GM19240 (cell line): ENCODE data around the gene ACSL5.
"Not testable (repeated sequence)": the region's sequence is repeated elsewhere in the genome, so short reads cannot be mapped to it uniquely, and the experiment has no call there.

Experiments
- DNase-seq: peaks from one replicate; pipeline ENCODE4 v3.0.0; 2011; ENCODE audit warnings: low spot score; ENCODE audit not compliant: insufficient read length

ACSL5 gene

GRCh38 chr10:112351146-112351545, 22.8 kb upstream of the ACSL5 start:
- no peak for DNase-seq

GRCh38 chr10:112352044-112352443, 21.9 kb upstream of the ACSL5 start:
- no peak for DNase-seq

- no peak for DNase-seq
These were observed 20.9 kb upstream of the ACSL5 start for GRCh38 chr10:112353046-112353445.

- DNase-seq, result no peak
These were observed 17.2 kb upstream of the ACSL5 start for GRCh38 chr10:112356686-112357085.

GRCh38 chr10:112359606-112360307, 14.2 kb upstream of the ACSL5 start:
- no peak for DNase-seq

- DNase-seq, result no peak
These were observed 13.3 kb upstream of the ACSL5 start for GRCh38 chr10:112360308-112361270.

- no peak for DNase-seq
These were observed 11.8 kb upstream of the ACSL5 start for GRCh38 chr10:112361951-112362751.

- DNase-seq, result no peak
These were observed 11.1 kb upstream of the ACSL5 start for GRCh38 chr10:112362833-112363232.

GRCh38 chr10:112363696-112364688, 9.9 kb upstream of the ACSL5 start:
- no peak for DNase-seq

- no peak for DNase-seq
These were observed 8.9 kb upstream of the ACSL5 start for GRCh38 chr10:112365014-112365432.

GRCh38 chr10:112365451-112365850, 8.5 kb upstream of the ACSL5 start:
- DNase-seq, result no peak

GRCh38 chr10:112366992-112367391, 6.9 kb upstream of the ACSL5 start:
- no peak for DNase-seq

GRCh38 chr10:112367516-112367915, 6.4 kb upstream of the ACSL5 start:
- DNase-seq, result no peak

- DNase-seq, result no peak
These were observed 4.2 kb upstream of the ACSL5 start for GRCh38 chr10:112369495-112370423.

GRCh38 chr10:112370424-112370819, 3.5 kb upstream of the ACSL5 start:
- no peak for DNase-seq

- DNase-seq, result not testable (repeated sequence)
These were observed 2.6 kb upstream of the ACSL5 start for GRCh38 chr10:112371326-112371725.

- DNase-seq, result not testable (repeated sequence)
These were observed 1.6 kb upstream of the ACSL5 start for GRCh38 chr10:112372182-112372810.

GRCh38 chr10:112374724-112375541, 1.0 kb downstream of the ACSL5 start:
- peak; percentile 51 for DNase-seq
